Motor neuron (in vitro differentiated cells): ENCODE measurements around the gene PLEKHG5. TPM values are rescaled to one million over a fixed set of nuclear protein-coding genes. Genes with fewer than 3 reads are reported as not detected.

Experiments
- ATAC-seq, 8 experiments: fragments of 200-7000 bp; cut with Tn5 transposase; replicated peaks in 6 of 8; 2 replicates each; pipeline ENCODE4 v1.8.0; 2021; ENCODE audit warnings: mild to moderate bottlenecking in 8 of 8, moderate library complexity in 8 of 8
- H3K27ac ChIP-seq, 2 donors: fragments of 250-450 bp; sonication (Bioruptor Pico); 2 replicates each; pipeline ENCODE4 v1.9.0; 2021; ENCODE audit warnings: antibody characterized with exemption in 2 of 2, mild to moderate bottlenecking in 2 of 2, moderate library complexity in 1 of 2
- H3K4me1 ChIP-seq, 2 donors: fragments of 250-450 bp; sonication (Bioruptor Pico); replicated peaks in 1 of 2; 2 replicates each; pipeline ENCODE4 v1.6.1; 2021; ENCODE audit warnings: antibody characterized with exemption in 2 of 2, mild to moderate bottlenecking in 2 of 2, moderate library complexity in 1 of 2
- H3K4me3 ChIP-seq, 5 donors: fragments of 250-450 bp; sonication (Bioruptor Pico); 2 replicates each; pipeline ENCODE4 v1.9.0; 2021; ENCODE audit warnings: antibody characterized with exemption in 5 of 5, mild to moderate bottlenecking in 5 of 5, moderate library complexity in 4 of 5
- WGBS, 10 experiments: fragments of 450-650 bp; shearing (Covaris generic); methylation state at CpG; one replicate each; pipeline ENCODE4 v1.0.0; 2022; 5-methylcytosine and 5-hydroxymethylcytosine counted together
- in situ Hi-C, 9 experiments: fragments of 400-800 bp; cut with MboI; loops; one replicate each; pipeline ENCODE4 v1.15.0; 2021; ENCODE audit warnings: low sequenced_read_pairs in 9 of 9, low pct_unique_long_range_greater_than_20kb in 2 of 9; ENCODE audit not compliant: unreplicated experiment in 9 of 9
- total RNA-seq, 8 experiments: library from RNA; unstranded; fragments of 300-600 nt; gene quantifications; 2 replicates each; pipeline versions ENCODE4 v1.2.3 to v1.2.4, GENCODE V29; 2022

PLEKHG5 gene
- total RNA-seq, 8 experiments from 2014 or later: 1.7 to 16.7 (median 8.4) TPM

GRCh38 chr1:6483017-6483760 lies 8.3 kb downstream of the PLEKHG5 start:
- H3K27ac ChIP-seq: no peak overlapping the region
- no peak overlapping the region for H3K4me3 ChIP-seq
- 80 to 100% (median 91%) methylated on average over 2 to 12 of the region's 14 CpGs; no CpG with 5 or more reads in 5 of the 10 experiments for WGBS, 10 experiments
- no peak for ATAC-seq
- in situ Hi-C loops: loop anchor here in 1 of 9 experiments (25.0 kb wide), 1 partner anchor 246 kb away; the partner anchor contains the start of genes HES3 and ICMT
- peaks cover 10 to 15% of the 10 kb centered on the region in 2 donors for H3K4me1 ChIP-seq

GRCh38 chr1:6481820-6482219 lies 9.6 kb downstream of the PLEKHG5 start:
- peak in 1 of 8 experiments; percentile 0 for ATAC-seq
- WGBS, 10 experiments: 53 to 100% (median 70%) methylated on average over 1 to 5 of the region's 5 CpGs; no CpG with 5 or more reads in 4 of the 10 experiments
- H3K4me1 ChIP-seq: peaks cover 14 to 21% of the 10 kb centered on the region in 2 donors
- H3K4me3 ChIP-seq: no peak overlapping the region
- in situ Hi-C loops: loop anchor here in 1 of 9 experiments (25.0 kb wide), 1 partner anchor 245 kb away; the partner anchor contains the start of genes HES3 and ICMT
- no peak overlapping the region for H3K27ac ChIP-seq

GRCh38 chr1:6477039-6477820 lies 14.2 kb downstream of the PLEKHG5 start:
- Histone ChIP-seq H3K27ac (peak overlapping the region in 1 of 2 donors; percentile 7), H3K4me3 (no peak overlapping the region), H3K4me1 (peaks cover 6 to 9% of the 10 kb centered on the region in 2 donors)
- ATAC-seq: peak in 4 of 8 experiments; percentile 13 to 26 (median 18)
- in situ Hi-C loops: loop anchor here in 1 of 9 experiments (25.0 kb wide), 1 partner anchor 240 kb away; the partner anchor contains the start of genes HES3 and ICMT
- 58 to 100% (median 78%) methylated on average over 1 to 17 of the region's 24 CpGs; no CpG with 5 or more reads in 3 of the 10 experiments for WGBS, 10 experiments

GRCh38 chr1:6476483-6476882 lies 15.0 kb downstream of the PLEKHG5 start:
- no peak overlapping the region for H3K27ac ChIP-seq
- no peak overlapping the region for H3K4me3 ChIP-seq
- in situ Hi-C loops: loop anchor here in 1 of 9 experiments (25.0 kb wide), 1 partner anchor 239 kb away; the partner anchor contains the start of genes HES3 and ICMT
- peaks cover 4 to 7% of the 10 kb centered on the region in 2 donors for H3K4me1 ChIP-seq
- WGBS, 10 experiments: 78 to 97% (median 87%) methylated on average over 1 to 5 of the region's 5 CpGs; no CpG with 5 or more reads in 2 of the 10 experiments
- no peak for ATAC-seq

- peaks cover 4 to 7% of the 10 kb centered on the region in 2 donors for H3K4me1 ChIP-seq
- ATAC-seq: peak; percentile 68 to 97 (median 78)
- 6 to 43% (median 40%) methylated on average over 8 to 14 of the region's 33 CpGs; no CpG with 5 or more reads in 7 of the 10 experiments for WGBS, 10 experiments
- H3K27ac ChIP-seq: no peak overlapping the region
- in situ Hi-C loops: loop anchor here in 1 of 9 experiments (25.0 kb wide), 1 partner anchor 238 kb away; the partner anchor contains the start of genes HES3 and ICMT
- no peak overlapping the region for H3K4me3 ChIP-seq
Observed at GRCh38 chr1:6475381-6476133, 15.9 kb downstream of the PLEKHG5 start.

GRCh38 chr1:6474815-6475282 lies 16.6 kb downstream of the PLEKHG5 start:
- ATAC-seq: no peak
- 20 to 74% methylated on average over 1 to 4 of the region's 13 CpGs; no CpG with 5 or more reads in 8 of the 10 experiments for WGBS, 10 experiments
- Histone ChIP-seq H3K27ac (no peak overlapping the region), H3K4me1 (peaks cover 4 to 7% of the 10 kb centered on the region in 2 donors), H3K4me3 (no peak overlapping the region)
- in situ Hi-C loops: loop anchor here in 1 of 9 experiments (25.0 kb wide), 1 partner anchor 238 kb away; the partner anchor contains the start of genes HES3 and ICMT

- Histone ChIP-seq H3K4me3 (no peak overlapping the region), H3K4me1 (peaks cover 4 to 7% of the 10 kb centered on the region in 2 donors), H3K27ac (no peak overlapping the region)
- in situ Hi-C loops: no loop called here
- no peak for ATAC-seq
- 67 to 97% (median 81%) methylated on average over 6 to 11 of the region's 33 CpGs; no CpG with 5 or more reads in 7 of the 10 experiments for WGBS, 10 experiments
Observed at GRCh38 chr1:6473974-6474814, 17.3 kb downstream of the PLEKHG5 start.

- in situ Hi-C loops: no loop called here
- Histone ChIP-seq H3K4me1 (peaks cover 4 to 7% of the 10 kb centered on the region in 2 donors), H3K27ac (no peak overlapping the region), H3K4me3 (no peak overlapping the region)
- ATAC-seq: no peak
- 81 to 94% (median 94%) methylated on average over 3 to 10 of the region's 18 CpGs; no CpG with 5 or more reads in 6 of the 10 experiments for WGBS, 10 experiments
Observed at GRCh38 chr1:6473156-6473555, 18.3 kb downstream of the PLEKHG5 start.

GRCh38 chr1:6472391-6472790 lies 19.1 kb downstream of the PLEKHG5 start:
- in situ Hi-C loops: no loop called here
- WGBS, 10 experiments: 53 to 95% (median 84%) methylated on average over 2 to 8 of the region's 10 CpGs; no CpG with 5 or more reads in 4 of the 10 experiments
- no peak overlapping the region for H3K27ac ChIP-seq
- H3K4me3 ChIP-seq: no peak overlapping the region
- H3K4me1 ChIP-seq: peaks cover 4 to 6% of the 10 kb centered on the region in 2 donors
- no peak for ATAC-seq

GRCh38 chr1:6471970-6472368 lies 19.5 kb downstream of the PLEKHG5 start:
- Histone ChIP-seq H3K27ac (no peak overlapping the region), H3K4me1 (peaks cover 0 to 2% of the 10 kb centered on the region in 2 donors), H3K4me3 (no peak overlapping the region)
- WGBS, 10 experiments: 64 to 100% (median 96%) methylated on average over 1 to 5 of the region's 7 CpGs; no CpG with 5 or more reads in 3 of the 10 experiments
- ATAC-seq: no peak
- in situ Hi-C loops: no loop called here
